HUES64 (cell line): ENCODE measurements around the gene TMEM108.

Experiments
- H3K27ac ChIP-seq: 2 replicates; pipeline ENCODE4 v1.7.0; 2013; ENCODE audit warnings: low read depth, low read length, inconsistent platforms
- H3K27me3 ChIP-seq: 2 replicates; pipeline ENCODE4 v1.6.1; 2013; ENCODE audit warnings: mild to moderate bottlenecking, low read length; ENCODE audit not compliant: insufficient read depth
- H3K36me3 ChIP-seq: 2 replicates; pipeline ENCODE4 v1.6.1; 2013; ENCODE audit warnings: mild to moderate bottlenecking, low read length; ENCODE audit not compliant: insufficient read depth
- H3K4me1 ChIP-seq: 2 replicates; pipeline ENCODE4 v1.6.1; 2013; ENCODE audit warnings: mild to moderate bottlenecking, low read length, moderate library complexity; ENCODE audit not compliant: insufficient read depth
- H3K4me3 ChIP-seq: 2 replicates; pipeline ENCODE4 v1.5.1; 2013; ENCODE audit warnings: mild to moderate bottlenecking, low read length, moderate library complexity
- H3K9ac ChIP-seq: 2 replicates; pipeline ENCODE4 v1.6.1; 2013; ENCODE audit warnings: mild to moderate bottlenecking, low read depth, low read length
- H3K9me3 ChIP-seq: 2 replicates; pipeline ENCODE4 v1.6.1; 2013; ENCODE audit warnings: low read depth, low read length; ENCODE audit not compliant: insufficient read depth
- WGBS: fragments of 150-250, 120-280 bp; methylation state at CpG from one replicate; pipeline ENCODE4 v1.1.7; 2013; ENCODE audit warnings: missing lambda C conversion rate; 5-methylcytosine and 5-hydroxymethylcytosine counted together

The TMEM108 gene

DNA sequence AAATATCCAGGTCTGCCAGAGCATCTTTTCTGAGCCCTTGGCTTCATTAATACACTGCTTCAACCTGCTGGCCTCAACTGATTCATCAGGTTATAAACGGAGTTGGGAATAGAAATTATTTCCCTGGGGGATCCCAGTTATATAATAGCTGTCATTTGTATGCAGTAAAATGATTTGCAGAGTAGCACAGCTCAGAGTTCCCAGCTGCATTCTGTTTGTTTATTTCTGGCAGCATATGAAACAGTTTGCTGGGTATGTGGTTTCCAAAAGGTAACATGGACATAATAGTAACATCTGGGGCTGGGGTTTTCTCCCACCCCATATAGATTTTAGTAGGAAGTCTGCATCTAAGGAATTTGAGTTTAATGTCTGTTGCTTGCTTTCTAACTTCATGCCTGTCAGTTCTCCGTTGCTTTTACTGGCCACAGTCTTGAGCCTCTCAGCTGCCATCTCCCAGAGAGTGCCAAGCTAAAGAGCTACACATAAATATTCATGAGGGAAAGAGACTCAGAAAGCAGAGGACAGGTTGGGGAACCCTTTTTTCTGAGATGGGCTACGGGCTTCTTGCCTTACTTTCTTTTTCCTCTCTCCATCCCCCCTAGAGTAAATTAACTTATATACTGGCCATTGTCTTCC lies 124.6 kb downstream of the TMEM108 start:
- no peaks in the 10 kb centered on the region for H3K4me1 ChIP-seq
- H3K9me3 ChIP-seq = no peaks in the 10 kb centered on the region
- no peaks in the 10 kb centered on the region for H3K27me3 ChIP-seq
- H3K36me3 ChIP-seq = no peaks in the 10 kb centered on the region
- WGBS = 90% methylated on average over 2 of the region's 3 CpGs
- no peak overlapping the region for H3K4me3 ChIP-seq
- H3K9ac ChIP-seq = no peak overlapping the region
- H3K27ac ChIP-seq = no peak overlapping the region

DNA sequence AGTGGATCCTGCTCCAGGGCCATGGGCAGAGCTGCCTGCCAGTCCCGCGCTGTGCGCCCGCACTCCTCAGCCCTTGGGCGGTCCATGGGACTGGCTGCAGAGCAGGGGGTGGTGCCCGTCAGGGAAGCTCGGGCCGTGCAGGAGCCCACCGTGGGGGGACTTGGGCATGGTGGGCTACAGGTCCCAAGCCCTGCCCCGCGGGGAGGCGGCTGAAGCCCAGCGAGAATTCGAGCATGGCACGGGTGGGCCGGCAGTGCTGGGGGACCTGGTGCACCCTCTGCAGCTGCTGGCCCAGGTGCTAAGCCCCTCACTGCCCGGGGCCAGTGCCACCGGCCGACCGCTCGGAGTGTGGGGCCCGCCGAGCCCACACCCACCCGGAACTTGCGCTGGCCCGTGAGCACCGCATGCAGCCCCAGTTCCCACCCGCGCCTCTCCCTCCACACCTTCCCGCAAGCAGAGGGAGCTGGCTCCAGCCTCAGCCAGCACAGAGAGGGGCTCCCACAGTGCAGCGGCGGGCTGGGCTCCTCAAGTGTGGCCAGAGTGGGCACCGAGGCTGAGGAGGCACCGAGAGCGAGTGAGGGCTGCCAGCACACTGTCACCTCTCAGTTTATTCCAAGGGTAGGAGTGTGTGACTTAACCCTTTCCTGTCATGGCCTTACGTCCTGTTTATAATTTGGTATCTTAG lies 129.3 kb downstream of the TMEM108 start:
- no peaks in the 10 kb centered on the region for H3K36me3 ChIP-seq
- H3K27me3 ChIP-seq = no peaks in the 10 kb centered on the region
- no peaks in the 10 kb centered on the region for H3K9me3 ChIP-seq
- WGBS = 94% methylated on average over 36 of the region's 36 CpGs
- no peak overlapping the region for H3K9ac ChIP-seq
- H3K4me3 ChIP-seq = no peak overlapping the region
- H3K27ac ChIP-seq = no peak overlapping the region
- H3K4me1 ChIP-seq = no peaks in the 10 kb centered on the region

DNA sequence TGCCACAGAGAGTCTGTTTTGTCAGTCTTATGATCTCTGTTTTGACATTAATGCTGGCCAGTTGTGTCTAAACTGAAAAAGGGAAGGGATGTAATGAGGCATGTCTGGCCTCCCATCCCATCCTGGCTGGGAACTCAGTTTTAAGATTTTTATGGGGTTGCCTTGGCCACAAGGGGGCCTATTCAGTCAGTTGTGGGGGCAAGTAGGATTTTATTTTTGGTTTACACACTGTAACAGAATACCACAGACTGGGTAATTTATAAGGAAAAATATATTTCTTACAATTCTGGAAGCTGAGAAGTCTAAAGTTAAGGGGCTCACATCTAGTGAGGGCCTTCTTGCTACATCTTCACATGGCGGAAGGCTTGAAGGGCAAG lies 129.8 kb downstream of the TMEM108 start:
- peaks cover 4% of the 10 kb centered on the region; the same call in 1 of the 2 replicates for H3K9me3 ChIP-seq
- no peaks in the 10 kb centered on the region for H3K36me3 ChIP-seq
- H3K9ac ChIP-seq = no peak overlapping the region
- no peak overlapping the region for H3K4me3 ChIP-seq
- no peak overlapping the region for H3K27ac ChIP-seq
- H3K4me1 ChIP-seq = no peaks in the 10 kb centered on the region
- 100% methylated on average over 1 of the region's 1 CpG for WGBS
- H3K27me3 ChIP-seq = no peaks in the 10 kb centered on the region

DNA sequence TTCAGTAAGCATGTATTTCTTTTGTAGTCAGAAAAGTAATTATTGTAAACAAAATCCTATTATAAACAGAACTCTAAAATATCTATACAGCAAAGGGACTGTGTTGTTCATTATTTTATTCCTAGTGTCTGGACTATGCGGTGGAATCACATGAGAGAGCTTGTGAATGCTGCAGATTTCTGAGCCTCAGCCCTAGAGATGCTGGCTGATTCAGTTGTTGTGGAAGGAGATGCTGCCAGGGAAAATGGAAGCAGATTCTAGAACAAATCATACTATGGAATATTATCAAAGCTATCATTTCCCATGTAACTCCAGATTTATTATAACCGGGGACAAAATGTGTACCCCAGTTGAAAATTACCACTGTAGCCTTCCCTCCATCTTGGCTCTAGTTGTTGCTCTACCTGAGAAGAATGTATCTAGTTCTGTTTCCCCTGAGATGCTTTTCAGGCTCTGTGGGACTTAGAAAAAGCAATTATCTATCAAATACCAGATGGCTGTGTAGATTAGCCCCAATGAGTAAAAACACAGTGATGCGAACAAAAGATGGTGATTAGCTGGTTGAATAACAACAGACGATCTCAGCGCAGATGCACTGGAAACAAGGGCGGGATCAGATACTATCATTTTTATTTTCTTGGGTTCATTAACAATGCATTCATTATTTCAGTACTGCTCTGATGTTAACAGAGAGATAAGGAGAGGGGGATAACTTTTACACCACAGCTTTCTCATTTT lies 131.3 kb downstream of the TMEM108 start:
- Histone ChIP-seq H3K9ac (no peak overlapping the region), H3K36me3 (peaks cover 3% of the 10 kb centered on the region; the same call in 1 of the 2 replicates), H3K4me3 (no peak overlapping the region), H3K4me1 (no peaks in the 10 kb centered on the region), H3K27ac (no peak overlapping the region), H3K9me3 (peaks cover 15% of the 10 kb centered on the region), H3K27me3 (no peaks in the 10 kb centered on the region)
- WGBS = 95% methylated on average over 6 of the region's 6 CpGs

DNA sequence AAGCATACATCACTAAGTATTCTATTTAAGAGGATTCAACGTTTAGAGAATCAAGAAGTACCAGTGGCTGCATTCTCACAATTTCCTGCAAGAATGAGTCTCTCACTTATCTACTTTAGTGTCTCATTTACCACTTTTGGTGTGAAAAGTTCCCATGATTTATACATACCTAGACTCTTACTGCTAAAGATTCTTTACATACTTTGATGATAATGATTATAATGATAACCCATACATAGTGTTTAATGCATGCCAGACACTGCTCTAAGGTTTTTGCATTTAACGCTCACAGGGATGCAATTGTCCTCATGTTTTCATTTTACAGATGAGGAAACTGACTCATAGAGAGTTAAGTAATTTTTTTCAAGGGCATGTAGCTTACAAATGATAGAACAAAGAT lies 133.6 kb downstream of the TMEM108 start:
- H3K9ac ChIP-seq = no peak overlapping the region
- WGBS = 96% methylated on average over 2 of the region's 2 CpGs
- peaks cover 3% of the 10 kb centered on the region; the same call in 1 of the 2 replicates for H3K36me3 ChIP-seq
- H3K27me3 ChIP-seq = no peaks in the 10 kb centered on the region
- no peak overlapping the region for H3K27ac ChIP-seq
- H3K4me3 ChIP-seq = no peak overlapping the region
- no peaks in the 10 kb centered on the region for H3K4me1 ChIP-seq
- H3K9me3 ChIP-seq = peaks cover 15% of the 10 kb centered on the region

DNA sequence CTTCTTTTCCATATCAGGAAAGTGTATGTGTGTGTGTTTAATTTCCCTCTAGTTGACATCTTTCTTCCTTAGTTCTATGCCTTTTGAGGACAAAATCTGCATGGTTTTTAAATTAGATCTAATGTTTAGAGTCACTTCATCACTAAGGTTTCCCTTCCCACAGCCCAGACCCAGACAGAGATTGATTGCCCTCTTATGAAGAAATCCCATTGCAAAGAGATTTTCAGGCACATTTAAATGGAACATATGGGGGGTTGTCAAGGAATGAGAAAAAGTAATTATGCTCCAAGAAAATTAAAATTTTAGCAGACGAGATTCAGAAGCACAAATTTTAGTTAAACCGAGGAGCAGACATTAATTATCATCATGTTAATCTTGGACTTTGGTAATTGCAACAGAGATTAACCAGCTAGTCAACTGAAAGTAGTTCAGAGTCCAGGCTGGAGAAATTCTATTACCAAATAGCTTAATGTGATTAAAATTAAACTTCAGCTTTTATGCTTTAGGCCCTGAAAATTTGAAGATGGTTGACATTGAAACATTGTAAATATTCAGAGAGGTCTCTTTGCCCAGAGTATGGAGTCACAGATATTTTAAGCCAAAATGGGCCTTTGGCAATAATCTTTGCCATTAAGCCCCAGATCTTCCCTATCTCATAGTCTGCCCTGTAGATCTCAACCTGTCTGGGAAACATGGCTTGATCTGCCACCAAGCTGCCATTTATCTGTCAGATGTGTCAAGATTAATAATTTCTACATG lies 143.4 kb downstream of the TMEM108 start:
- 100% methylated on average over 2 of the region's 2 CpGs for WGBS

DNA sequence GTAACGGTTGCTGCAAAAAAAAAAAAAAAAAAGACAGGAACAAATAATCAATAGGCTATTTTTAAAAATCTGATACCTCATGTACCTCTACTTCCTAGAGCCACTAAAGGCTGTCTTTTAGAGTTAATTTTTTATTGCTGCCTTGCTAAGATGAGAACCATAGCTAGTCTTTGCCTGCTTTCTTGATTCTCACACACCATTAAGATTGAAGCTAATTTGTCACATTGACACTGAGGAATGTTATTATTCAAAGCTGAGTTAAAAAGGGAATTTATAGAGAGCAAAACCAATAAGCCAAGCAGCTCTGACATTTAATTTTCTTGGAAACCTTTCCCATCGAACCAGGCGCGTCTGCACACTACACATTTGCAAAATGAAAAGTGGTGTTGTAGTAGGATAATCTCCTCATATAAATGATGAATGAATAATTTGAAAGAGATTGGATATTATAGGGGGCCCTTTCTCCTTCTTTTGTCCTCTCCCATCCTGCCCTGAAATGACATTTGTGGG lies 149.7 kb downstream of the TMEM108 start:
- 92% methylated on average over 4 of the region's 4 CpGs for WGBS
- Histone ChIP-seq H3K36me3 (no peaks in the 10 kb centered on the region), H3K9ac (no peak overlapping the region), H3K27ac (no peak overlapping the region), H3K4me3 (no peak overlapping the region), H3K27me3 (no peaks in the 10 kb centered on the region), H3K4me1 (peaks cover 6% of the 10 kb centered on the region; the same call in 1 of the 2 replicates), H3K9me3 (no peaks in the 10 kb centered on the region)

More for the DNA sequence above, 143.4 kb downstream of the TMEM108 start:
- H3K9ac ChIP-seq = no peak overlapping the region
- H3K4me1 ChIP-seq = no peaks in the 10 kb centered on the region
- H3K4me3 ChIP-seq = no peak overlapping the region
- H3K9me3 ChIP-seq = no peaks in the 10 kb centered on the region
- H3K36me3 ChIP-seq = no peaks in the 10 kb centered on the region
- no peak overlapping the region for H3K27ac ChIP-seq
- no peaks in the 10 kb centered on the region for H3K27me3 ChIP-seq

DNA sequence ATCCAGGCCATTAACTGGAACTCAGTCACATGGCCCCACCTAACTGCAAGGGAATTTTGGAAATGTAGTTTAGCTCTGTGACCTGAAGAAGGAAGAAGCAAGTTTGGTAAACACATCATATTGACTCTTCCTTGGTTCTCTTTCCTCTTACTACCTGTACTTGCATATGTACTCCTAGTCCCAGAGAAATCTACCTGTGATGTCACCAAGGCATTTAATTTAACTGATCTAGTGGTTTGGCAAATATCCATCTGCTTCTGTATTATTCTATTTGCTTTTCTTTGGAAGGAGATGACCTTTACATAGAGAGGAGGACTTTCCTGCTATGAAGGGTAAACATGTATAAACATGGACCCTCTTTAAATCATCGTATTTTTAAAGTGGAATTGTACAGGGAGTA lies 150.8 kb downstream of the TMEM108 start:
- no CpG with 5 or more reads among the region's 1 CpG for WGBS
- Histone ChIP-seq H3K4me1 (peaks cover 8% of the 10 kb centered on the region; the same call in 1 of the 2 replicates), H3K27ac (no peak overlapping the region), H3K9me3 (no peaks in the 10 kb centered on the region), H3K9ac (no peak overlapping the region), H3K4me3 (no peak overlapping the region), H3K27me3 (no peaks in the 10 kb centered on the region), H3K36me3 (no peaks in the 10 kb centered on the region)

DNA sequence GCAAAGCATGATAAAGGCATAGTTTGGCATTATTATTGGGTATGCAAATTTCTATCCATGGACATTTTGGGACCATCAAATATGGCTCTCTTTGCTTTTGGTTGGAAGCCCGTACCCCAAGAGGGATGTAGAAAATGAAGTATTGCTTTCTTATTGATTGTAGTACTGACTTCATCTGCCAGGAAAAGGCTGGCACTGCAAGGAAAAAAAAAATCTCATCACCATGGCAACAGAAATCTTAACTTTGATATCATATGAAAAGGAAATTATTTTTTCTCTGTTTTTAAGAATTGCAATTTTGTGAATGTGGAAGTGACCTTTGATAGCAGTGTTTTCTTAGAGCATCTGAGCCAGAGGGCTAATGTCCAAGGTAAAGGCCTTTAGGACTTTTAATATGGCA lies 151.7 kb downstream of the TMEM108 start:
- H3K9ac ChIP-seq = no peak overlapping the region
- no peak overlapping the region for H3K4me3 ChIP-seq
- no peaks in the 10 kb centered on the region for H3K36me3 ChIP-seq
- no peak overlapping the region for H3K27ac ChIP-seq
- 100% methylated on average over 1 of the region's 1 CpG for WGBS
- no peaks in the 10 kb centered on the region for H3K9me3 ChIP-seq
- H3K27me3 ChIP-seq = no peaks in the 10 kb centered on the region
- H3K4me1 ChIP-seq = peaks cover 8% of the 10 kb centered on the region; the same call in 1 of the 2 replicates

DNA sequence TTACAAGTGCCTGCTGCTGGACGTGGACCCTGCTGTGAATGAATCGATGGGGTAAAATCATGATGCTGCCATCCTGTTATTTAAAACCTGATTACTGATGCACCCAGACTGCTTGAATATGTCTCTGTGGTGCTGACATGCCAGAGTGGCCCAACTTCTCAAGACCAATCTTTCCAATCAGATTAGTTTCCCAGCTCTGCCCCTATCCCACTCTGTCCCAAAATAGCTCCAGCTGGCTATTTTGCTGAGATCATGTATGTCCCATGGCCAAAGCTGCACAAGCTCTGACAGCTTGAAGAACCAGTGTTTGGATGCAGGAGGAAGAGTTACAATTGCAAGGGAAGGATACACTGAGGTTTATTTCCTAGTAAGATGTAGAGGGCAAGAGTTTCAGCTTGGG lies 153.6 kb downstream of the TMEM108 start:
- no peak overlapping the region for H3K27ac ChIP-seq
- no peaks in the 10 kb centered on the region for H3K27me3 ChIP-seq
- H3K36me3 ChIP-seq = no peaks in the 10 kb centered on the region
- no peaks in the 10 kb centered on the region for H3K9me3 ChIP-seq
- 92% methylated on average over 2 of the region's 2 CpGs for WGBS
- H3K9ac ChIP-seq = no peak overlapping the region
- no peak overlapping the region for H3K4me3 ChIP-seq
- H3K4me1 ChIP-seq = peaks cover 8% of the 10 kb centered on the region; the same call in 1 of the 2 replicates
